PC-3 (cell line): Measurements from ENCODE around the gene FBXW9.

ENCODE experiments used
- EZH2 ChIP-seq: fragments of 300-600 bp; sonication (generic); IDR thresholded peaks from one replicate; pipeline ENCODE4 v1.6.1; 2017; ENCODE audit warnings: antibody characterized with exemption, mild to moderate bottlenecking, low read length; ENCODE audit not compliant: unreplicated experiment
- EZH2phosphoT487 ChIP-seq: fragments of 300-600 bp; sonication (generic); IDR thresholded peaks from 2 replicates; pipeline ENCODE4 v1.6.1; 2018; ENCODE audit warnings: mild to moderate bottlenecking, antibody characterized with exemption, low read length, borderline replicate concordance
- TF ChIP-seq, protein P1 (sequence below): fragments of 300-600 bp; sonication (generic); conservative IDR thresholded peaks from 2 replicates; pipeline ENCODE4 v1.5.1; 2017; ENCODE audit warnings: antibody characterized with exemption, low read depth, mild to moderate bottlenecking, low read length

DNA sequence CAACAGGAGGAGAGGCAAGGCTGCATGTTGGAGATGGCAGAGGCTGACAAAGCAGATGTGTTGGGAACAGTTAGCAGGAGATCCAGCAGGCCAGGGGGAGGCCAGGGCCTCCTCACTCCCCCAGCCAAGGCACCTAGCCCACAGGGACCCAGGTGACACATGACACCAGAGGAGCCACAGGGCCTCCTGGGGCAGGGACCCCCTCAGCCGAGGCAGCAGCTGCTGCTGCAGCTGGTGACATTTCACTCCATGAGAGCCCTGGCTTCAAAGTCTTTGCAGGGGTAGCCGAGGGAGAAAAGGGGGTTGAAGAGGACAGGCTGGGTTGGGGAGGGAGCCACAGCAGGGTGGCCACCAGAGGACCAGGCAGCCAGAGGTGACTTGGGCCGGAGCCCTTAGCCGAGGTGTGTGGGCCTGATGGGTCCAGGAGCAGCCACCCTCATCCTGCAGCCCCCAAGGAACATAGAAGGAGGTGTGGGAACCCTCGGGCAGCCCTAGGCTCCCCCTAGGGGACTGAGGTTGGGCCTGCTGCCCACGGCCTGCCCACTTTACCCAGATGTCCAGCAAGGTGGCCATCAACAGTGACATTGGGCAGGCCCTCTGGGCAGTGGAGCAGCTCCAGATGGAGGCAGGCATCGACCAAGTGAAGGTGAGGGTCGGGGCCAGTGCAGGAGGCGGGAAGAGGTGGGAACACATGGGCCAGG lies 8.8 kb downstream of the FBXW9 start, which contains the start of gene GNG14:
- TF ChIP-seq, protein P1, sequence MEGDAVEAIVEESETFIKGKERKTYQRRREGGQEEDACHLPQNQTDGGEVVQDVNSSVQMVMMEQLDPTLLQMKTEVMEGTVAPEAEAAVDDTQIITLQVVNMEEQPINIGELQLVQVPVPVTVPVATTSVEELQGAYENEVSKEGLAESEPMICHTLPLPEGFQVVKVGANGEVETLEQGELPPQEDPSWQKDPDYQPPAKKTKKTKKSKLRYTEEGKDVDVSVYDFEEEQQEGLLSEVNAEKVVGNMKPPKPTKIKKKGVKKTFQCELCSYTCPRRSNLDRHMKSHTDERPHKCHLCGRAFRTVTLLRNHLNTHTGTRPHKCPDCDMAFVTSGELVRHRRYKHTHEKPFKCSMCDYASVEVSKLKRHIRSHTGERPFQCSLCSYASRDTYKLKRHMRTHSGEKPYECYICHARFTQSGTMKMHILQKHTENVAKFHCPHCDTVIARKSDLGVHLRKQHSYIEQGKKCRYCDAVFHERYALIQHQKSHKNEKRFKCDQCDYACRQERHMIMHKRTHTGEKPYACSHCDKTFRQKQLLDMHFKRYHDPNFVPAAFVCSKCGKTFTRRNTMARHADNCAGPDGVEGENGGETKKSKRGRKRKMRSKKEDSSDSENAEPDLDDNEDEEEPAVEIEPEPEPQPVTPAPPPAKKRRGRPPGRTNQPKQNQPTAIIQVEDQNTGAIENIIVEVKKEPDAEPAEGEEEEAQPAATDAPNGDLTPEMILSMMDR: no peak
- TF ChIP-seq EZH2 (no peak), EZH2phosphoT487 (no peak)
